Suprapubic skin (tissue), 4 donors: ENCODE data around the gene SLC39A5. TPM values are rescaled to one million over a fixed set of nuclear protein-coding genes. Genes with fewer than 3 reads are reported as not detected.

Experiments
- DNase-seq, 2 donors: peaks; one replicate each; pipeline ENCODE4 v3.0.0-alpha.2; 2019; ENCODE audit warnings: low spot score in 2 of 2
- H3K27ac ChIP-seq: fragments of 200-600 bp; sonication (generic); one replicate; pipeline ENCODE4 v1.5.1; 2019
- H3K27me3 ChIP-seq: fragments of 200-600 bp; sonication (generic); one replicate; pipeline ENCODE4 v1.5.1; 2019
- H3K36me3 ChIP-seq: fragments of 200-600 bp; sonication (generic); one replicate; pipeline ENCODE4 v1.5.1; 2019
- H3K4me1 ChIP-seq: fragments of 200-600 bp; sonication (generic); one replicate; pipeline ENCODE4 v1.5.1; 2019
- H3K4me3 ChIP-seq: fragments of 200-600 bp; sonication (generic); one replicate; pipeline ENCODE4 v1.5.1; 2019; ENCODE audit warnings: mild to moderate bottlenecking
- H3K9me3 ChIP-seq: fragments of 200-600 bp; sonication (generic); one replicate; pipeline ENCODE4 v1.5.1; 2019
- EP300 ChIP-seq: sonication (generic); formaldehyde crosslinking; IDR thresholded peaks from one replicate; pipeline ENCODE4 v1.6.1; 2017; ENCODE audit warnings: antibody characterized with exemption
- POLR2A ChIP-seq, 2 donors: fragments of 450-650 bp; IDR thresholded peaks; one replicate each; pipeline ENCODE4 v1.6.1; 2017; ENCODE audit warnings: antibody characterized with exemption in 2 of 2, mild to moderate bottlenecking in 2 of 2, moderate library complexity in 2 of 2
- POLR2AphosphoS5 ChIP-seq, 3 donors: sonication (generic); formaldehyde crosslinking; IDR thresholded peaks; one replicate each; pipeline ENCODE4 v1.6.1; 2017; ENCODE audit warnings: antibody characterized with exemption in 3 of 3
- WGBS: methylation state at CpG from one replicate; pipeline ENCODE4 v1.1.5; 2018; 5-methylcytosine and 5-hydroxymethylcytosine counted together
- total RNA-seq, 4 donors: library from RNA; depleted of rRNA; stranded (reverse); fragments of >200 nt; gene quantifications; one replicate each; pipeline ENCODE4 v1.1.0, GENCODE V29; 2016
- TF ChIP-seq, protein P1 (sequence below), 2 donors: fragments of 200-600 bp in 1 of 2; fragments of 450-650 bp in 1 of 2; sonication (generic) in 1 of 2; IDR thresholded peaks; one replicate each; pipeline ENCODE4 v1.5.1; 2016 to 2019; ENCODE audit warnings: antibody characterized with exemption in 2 of 2, mild to moderate bottlenecking in 1 of 2, moderate library complexity in 1 of 2

Gene SLC39A5
- total RNA-seq, 4 donors from 2014 or later, result 1.3 to 2.4 TPM; not detected in 2

DNA sequence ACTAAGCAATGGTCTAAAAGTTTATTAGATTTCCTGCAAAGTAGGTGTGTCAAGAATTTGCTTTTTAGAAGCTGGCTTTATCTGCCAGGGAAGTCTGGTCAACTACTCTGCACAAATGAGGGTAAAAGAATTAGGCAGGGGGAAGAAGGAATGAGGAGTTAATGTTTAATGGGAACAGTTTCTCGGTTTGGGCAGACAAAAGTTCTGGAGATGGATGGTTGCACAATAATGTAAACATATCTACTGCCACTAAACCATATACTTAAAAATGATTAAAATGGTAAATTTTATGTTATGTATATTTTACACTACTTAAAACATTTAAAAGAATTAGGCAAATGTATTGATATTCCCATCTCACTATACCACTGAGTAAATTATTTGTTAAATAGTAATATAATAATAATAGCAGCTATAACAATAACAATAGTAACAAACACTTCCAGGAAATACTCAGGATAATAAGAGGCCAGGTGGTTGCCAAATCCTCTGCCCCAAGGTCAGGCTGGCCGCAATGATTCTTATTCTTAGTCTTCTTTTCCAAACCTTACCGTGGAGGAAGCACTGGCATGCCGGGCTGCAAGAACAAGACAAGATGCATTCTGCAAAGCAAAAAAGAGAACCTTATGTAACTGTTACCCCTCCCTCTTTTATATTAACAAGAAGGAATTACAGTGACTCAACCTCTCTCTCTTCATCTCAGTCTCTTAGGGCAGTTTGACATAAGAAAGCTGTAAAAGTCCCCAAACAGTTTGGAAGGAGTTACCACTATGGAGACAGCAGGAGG lies 56.4 kb downstream of the SLC39A5 start:
- Histone ChIP-seq H3K36me3 (peaks cover 57% of the 10 kb centered on the region), H3K4me3 (no peak overlapping the region), H3K27me3 (no peaks in the 10 kb centered on the region), H3K9me3 (no peaks in the 10 kb centered on the region), H3K4me1 (peaks cover 13% of the 10 kb centered on the region), H3K27ac (no peak overlapping the region)
- no peak for TF ChIP-seq POLR2AphosphoS5 (IDR thresholded peaks at IDR 0.05)
- TF ChIP-seq EP300, result no peak
- TF ChIP-seq, protein P1, sequence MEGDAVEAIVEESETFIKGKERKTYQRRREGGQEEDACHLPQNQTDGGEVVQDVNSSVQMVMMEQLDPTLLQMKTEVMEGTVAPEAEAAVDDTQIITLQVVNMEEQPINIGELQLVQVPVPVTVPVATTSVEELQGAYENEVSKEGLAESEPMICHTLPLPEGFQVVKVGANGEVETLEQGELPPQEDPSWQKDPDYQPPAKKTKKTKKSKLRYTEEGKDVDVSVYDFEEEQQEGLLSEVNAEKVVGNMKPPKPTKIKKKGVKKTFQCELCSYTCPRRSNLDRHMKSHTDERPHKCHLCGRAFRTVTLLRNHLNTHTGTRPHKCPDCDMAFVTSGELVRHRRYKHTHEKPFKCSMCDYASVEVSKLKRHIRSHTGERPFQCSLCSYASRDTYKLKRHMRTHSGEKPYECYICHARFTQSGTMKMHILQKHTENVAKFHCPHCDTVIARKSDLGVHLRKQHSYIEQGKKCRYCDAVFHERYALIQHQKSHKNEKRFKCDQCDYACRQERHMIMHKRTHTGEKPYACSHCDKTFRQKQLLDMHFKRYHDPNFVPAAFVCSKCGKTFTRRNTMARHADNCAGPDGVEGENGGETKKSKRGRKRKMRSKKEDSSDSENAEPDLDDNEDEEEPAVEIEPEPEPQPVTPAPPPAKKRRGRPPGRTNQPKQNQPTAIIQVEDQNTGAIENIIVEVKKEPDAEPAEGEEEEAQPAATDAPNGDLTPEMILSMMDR (IDR thresholded peaks at IDR 0.05), result no peak
- TF ChIP-seq POLR2A (IDR thresholded peaks at IDR 0.05), result no peak
- DNase-seq, result no peak
- WGBS, result 70% methylated on average over 4 of the region's 4 CpGs

Other genes with a start within 250 kb of the SLC39A5 start
- 10 to 100 TPM; 18.7 to 25.6 (median 22.9) TPM for gene SUOX, start 232.8 kb upstream of the SLC39A5 start, total RNA-seq
- gene IKZF4, start 209.0 kb upstream of the SLC39A5 start, total RNA-seq, result 10 to 100 TPM in 1 of 4 donors, 1 to 10 TPM in 3; 3.2 to 10.5 (median 3.8) TPM
- gene RPS26, start 188.1 kb upstream of the SLC39A5 start, total RNA-seq, result 1,000 to 10,000 TPM in 2 of 4 donors, 100 to 1,000 TPM in 2; 600 to 3,046 (median 910) TPM
- 100 to 1,000 TPM; 147 to 226 (median 181) TPM for gene ERBB3, start 149.9 kb upstream of the SLC39A5 start, total RNA-seq
- 100 to 1,000 TPM; 103 to 153 (median 117) TPM for gene PA2G4, start 125.5 kb upstream of the SLC39A5 start, total RNA-seq
- 1,000 to 10,000 TPM; 2,523 to 6,346 (median 5,689) TPM for gene RPL41, start 113.4 kb upstream of the SLC39A5 start, total RNA-seq
- 1 to 10 TPM; 2.1 to 5.6 (median 3.4) TPM for gene ZC3H10, start 111.8 kb upstream of the SLC39A5 start, total RNA-seq
- gene ESYT1, start 101.8 kb upstream of the SLC39A5 start, total RNA-seq, result 100 to 1,000 TPM in 2 of 4 donors, 10 to 100 TPM in 2; 73.1 to 128 (median 103) TPM
- 10 to 100 TPM; 28.3 to 37.4 (median 28.5) TPM for gene MYL6B, start 77.5 kb upstream of the SLC39A5 start, total RNA-seq
- gene MYL6, start 71.7 kb upstream of the SLC39A5 start, total RNA-seq, result 1,000 to 10,000 TPM in 1 of 4 donors, 100 to 1,000 TPM in 3; 773 to 1,142 (median 915) TPM
- gene SMARCC2, start 40.6 kb upstream of the SLC39A5 start, total RNA-seq, result 100 to 1,000 TPM in 2 of 4 donors, 10 to 100 TPM in 2; 53.6 to 137 (median 85.9) TPM
- 10 to 100 TPM; 28.4 to 60.6 (median 35.8) TPM for gene RNF41, start 8.1 kb upstream of the SLC39A5 start, total RNA-seq
- 10 to 100 TPM; 13.3 to 23.7 (median 20.1) TPM for gene NABP2, start 5.7 kb upstream of the SLC39A5 start, total RNA-seq
- 10 to 100 TPM; 20.3 to 33.6 (median 24.6) TPM for gene ANKRD52, start 28.3 kb downstream of the SLC39A5 start, total RNA-seq
- gene COQ10A, start 36.9 kb downstream of the SLC39A5 start, total RNA-seq, result 10 to 100 TPM in 1 of 4 donors, 1 to 10 TPM in 3; 3.4 to 17.0 (median 7.6) TPM
- gene CS, start 70.3 kb downstream of the SLC39A5 start, total RNA-seq, result 100 to 1,000 TPM; 176 to 218 (median 179) TPM
- 10 to 100 TPM; 36.4 to 51.4 (median 42.4) TPM for gene CNPY2, start 85.9 kb downstream of the SLC39A5 start, total RNA-seq
- 100 to 1,000 TPM in 1 of 4 donors, 10 to 100 TPM in 3; 27.2 to 141 (median 39.7) TPM for gene PAN2, start 103.9 kb downstream of the SLC39A5 start, total RNA-seq
- gene IL23A, start 108.8 kb downstream of the SLC39A5 start, total RNA-seq, result not detected
- 100 to 1,000 TPM in 3 of 4 donors, 10 to 100 TPM in 1; 93.8 to 182 (median 111) TPM for gene STAT2, start 130.1 kb downstream of the SLC39A5 start, total RNA-seq
- gene APOF, start 132.8 kb downstream of the SLC39A5 start, total RNA-seq, result not detected
- 1 to 10 TPM; 5.4 to 7.1 (median 6.2) TPM for gene TIMELESS, start 219.4 kb downstream of the SLC39A5 start, total RNA-seq
- gene MIP, start 224.6 kb downstream of the SLC39A5 start, total RNA-seq, result not detected
- gene SPRYD4, start 238.5 kb downstream of the SLC39A5 start, total RNA-seq, result 1 to 10 TPM; 2.8 to 4.8 (median 2.9) TPM